GM12874 (cell line): Measurements from ENCODE around the gene NR6A1.

ENCODE experiments used
- TF ChIP-seq, protein P1 (sequence below): IDR thresholded peaks from 2 replicates; pipeline ENCODE4 v1.5.1; 2011; ENCODE audit warnings: low read depth, mild to moderate bottlenecking, control low read depth, low read length, moderate library complexity; ENCODE audit not compliant: insufficient read depth

The NR6A1 gene

DNA sequence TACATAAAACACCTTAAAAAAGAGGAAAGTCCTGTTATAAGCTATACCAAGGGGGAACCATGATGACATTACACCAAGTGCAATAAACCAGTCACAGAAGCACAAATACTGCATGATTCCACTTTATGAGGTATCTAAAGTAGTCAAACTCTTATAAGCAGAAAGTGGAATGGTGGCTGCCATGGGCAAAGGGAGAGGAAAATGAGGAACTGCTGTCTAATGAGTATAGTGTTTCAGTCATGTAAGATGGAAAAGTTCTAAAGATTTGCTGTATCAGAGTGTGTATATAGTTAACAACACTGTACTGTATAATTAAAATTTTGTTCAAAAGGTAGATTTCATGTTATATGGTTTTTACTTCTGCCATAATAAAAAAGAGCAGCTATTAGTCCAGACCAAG lies 229.3 kb downstream of the NR6A1 start:
- TF ChIP-seq, protein P1, sequence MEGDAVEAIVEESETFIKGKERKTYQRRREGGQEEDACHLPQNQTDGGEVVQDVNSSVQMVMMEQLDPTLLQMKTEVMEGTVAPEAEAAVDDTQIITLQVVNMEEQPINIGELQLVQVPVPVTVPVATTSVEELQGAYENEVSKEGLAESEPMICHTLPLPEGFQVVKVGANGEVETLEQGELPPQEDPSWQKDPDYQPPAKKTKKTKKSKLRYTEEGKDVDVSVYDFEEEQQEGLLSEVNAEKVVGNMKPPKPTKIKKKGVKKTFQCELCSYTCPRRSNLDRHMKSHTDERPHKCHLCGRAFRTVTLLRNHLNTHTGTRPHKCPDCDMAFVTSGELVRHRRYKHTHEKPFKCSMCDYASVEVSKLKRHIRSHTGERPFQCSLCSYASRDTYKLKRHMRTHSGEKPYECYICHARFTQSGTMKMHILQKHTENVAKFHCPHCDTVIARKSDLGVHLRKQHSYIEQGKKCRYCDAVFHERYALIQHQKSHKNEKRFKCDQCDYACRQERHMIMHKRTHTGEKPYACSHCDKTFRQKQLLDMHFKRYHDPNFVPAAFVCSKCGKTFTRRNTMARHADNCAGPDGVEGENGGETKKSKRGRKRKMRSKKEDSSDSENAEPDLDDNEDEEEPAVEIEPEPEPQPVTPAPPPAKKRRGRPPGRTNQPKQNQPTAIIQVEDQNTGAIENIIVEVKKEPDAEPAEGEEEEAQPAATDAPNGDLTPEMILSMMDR: no peak

DNA sequence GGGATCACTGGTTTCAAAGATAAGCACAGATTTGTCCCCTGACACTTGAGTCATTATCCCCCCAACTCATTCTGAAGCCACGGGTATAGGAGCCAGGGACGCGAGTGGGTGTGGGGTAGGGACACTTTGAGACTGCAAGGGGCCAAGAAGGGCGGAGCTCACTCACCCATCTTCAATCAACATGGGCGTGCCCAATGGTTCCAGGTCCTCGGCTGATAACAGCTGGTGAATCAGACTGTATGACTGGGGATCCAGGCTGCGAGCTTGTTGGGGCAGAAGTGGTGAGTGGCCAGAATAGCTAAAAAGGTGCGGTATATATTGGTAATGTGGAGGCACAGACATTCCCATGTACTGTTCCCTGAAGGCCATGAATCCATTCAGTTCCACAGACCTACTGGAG lies 233.2 kb downstream of the NR6A1 start:
- TF ChIP-seq, protein P1: no peak

- TF ChIP-seq, protein P1: no peak
These were observed 235.3 kb downstream of the NR6A1 start for GRCh38 chr9:124535846-124536245.

- TF ChIP-seq, protein P1: no peak
These were observed 238.2 kb downstream of the NR6A1 start for GRCh38 chr9:124532897-124533296.

DNA sequence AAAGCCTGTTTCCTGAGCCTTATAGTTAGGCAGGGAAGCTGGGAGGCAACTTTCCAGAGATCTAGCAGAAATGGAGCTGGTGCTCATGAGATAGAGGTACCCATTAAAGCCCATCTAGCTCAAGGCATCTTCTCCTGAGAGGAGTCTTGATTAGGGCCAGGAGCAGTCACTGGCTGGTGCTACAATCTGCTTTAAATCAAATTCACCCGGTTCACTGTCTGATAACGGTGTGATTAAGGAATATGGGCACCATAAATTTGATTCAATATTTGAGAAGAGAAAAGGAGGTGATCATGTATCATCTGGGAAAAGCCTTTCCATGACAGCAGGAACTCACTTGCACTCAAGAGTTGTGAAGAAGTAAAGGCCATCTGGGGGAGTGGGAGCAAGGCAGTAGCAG lies 240.0 kb downstream of the NR6A1 start:
- TF ChIP-seq, protein P1: no peak

DNA sequence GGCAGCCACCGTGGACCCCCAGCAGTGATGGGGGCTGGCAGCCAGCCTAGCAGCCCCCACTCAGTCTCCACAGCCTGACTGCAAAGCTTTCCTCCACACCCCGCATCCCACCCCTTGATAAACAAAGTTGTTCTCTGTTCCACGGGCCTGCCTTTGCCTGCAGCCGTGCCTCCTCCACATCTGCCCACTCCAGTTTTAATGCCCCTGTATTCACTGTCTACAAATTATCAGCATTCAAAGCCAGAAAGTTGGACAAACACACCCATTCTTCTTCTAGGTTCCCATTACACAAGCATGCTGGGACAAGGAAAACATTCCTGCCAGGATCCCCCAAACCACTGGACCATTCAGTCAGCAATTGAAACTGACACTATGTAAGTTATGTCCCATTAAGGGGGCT lies 240.9 kb downstream of the NR6A1 start:
- TF ChIP-seq, protein P1: no peak

DNA sequence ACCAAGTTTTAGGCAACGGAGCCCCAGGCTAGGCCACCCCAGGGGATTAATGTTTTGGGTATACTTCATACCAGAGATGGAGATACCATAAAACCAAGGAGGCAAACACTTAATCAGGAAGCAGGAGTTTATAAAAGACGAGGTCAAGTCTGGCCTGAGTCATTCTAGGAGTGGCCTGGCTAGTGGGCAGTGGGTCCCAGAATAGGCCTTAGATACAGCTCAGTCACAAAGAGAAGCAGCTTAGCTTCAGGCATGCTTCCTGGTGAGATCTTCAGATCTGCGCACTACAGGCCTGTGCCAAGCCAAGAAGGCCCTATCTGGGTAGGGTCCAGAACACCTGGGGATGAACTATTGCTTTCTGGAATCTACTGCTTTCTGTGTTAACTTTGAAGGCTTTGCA lies 243.3 kb downstream of the NR6A1 start:
- TF ChIP-seq, protein P1: no peak

DNA sequence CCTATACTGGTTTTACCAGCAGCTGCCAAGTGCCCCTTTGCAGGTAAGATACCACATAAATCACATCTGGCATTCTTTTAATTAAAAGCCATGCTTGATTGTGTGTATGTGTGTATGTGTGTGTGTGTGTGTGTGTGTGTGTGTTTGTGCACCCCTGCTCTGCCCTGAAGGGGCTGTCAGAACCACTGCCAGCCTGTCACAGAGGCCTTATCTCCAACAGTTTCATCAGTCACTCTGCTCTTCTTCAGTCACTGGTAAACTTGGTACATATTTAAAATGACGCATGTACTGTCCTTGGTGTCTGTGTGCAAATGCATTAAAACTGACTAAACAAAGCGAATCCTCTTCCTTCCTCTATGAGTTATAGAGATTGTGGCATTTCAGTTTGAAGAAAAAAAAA lies 244.9 kb downstream of the NR6A1 start:
- TF ChIP-seq, protein P1: no peak
